ENCODE results near the gene KCND1. TPM values are rescaled to one million over a fixed set of nuclear protein-coding genes. Genes with fewer than 3 reads are reported as not detected.

Gene KCND1
- total and polyA plus RNA-seq, 10 donors: 1.5 to 3.7 (median 2.1) TPM

- peak; percentile 30 for DNase-seq
- no peaks in the 10 kb centered on the region for H3K27me3 ChIP-seq (replicated peaks in 1 of 7)
- 68 to 96% (median 90%) methylated on average over 5 of the region's 5 CpGs for WGBS, 5 donors
- H3K4me3 ChIP-seq: no peak overlapping the region
- H3K4me1 ChIP-seq: peaks cover 0 to 35% (median 6%) of the 10 kb centered on the region in 6 donors
- TF ChIP-seq POLR2A (IDR thresholded peaks at IDR 0.05) (no peak), CTCF (IDR thresholded peaks at IDR 0.05 in 8 of 11, conservative IDR thresholded peaks at IDR 0.05 in 3 of 11) (no peak), POLR2AphosphoS5 (IDR thresholded peaks at IDR 0.05) (no peak)
- peaks cover 0 to 83% (median 26%) of the 10 kb centered on the region in 6 donors for H3K36me3 ChIP-seq
- no peaks in the 10 kb centered on the region for H3K9me3 ChIP-seq
- intact Hi-C loops (cut with DNase I; ENCODE audit: low total_unique reads): no loop called here
- peak overlapping the region in 2 of 8 donors; percentile 23 to 54 for H3K27ac ChIP-seq
These were observed 44.5 kb downstream of the KCND1 start for GRCh38 chrX:48927123-48927522.

GRCh38 chrX:48924270-48924669, 47.4 kb downstream of the KCND1 start:
- Histone ChIP-seq H3K27ac (peak overlapping the region in 2 of 8 donors; percentile 13 to 95), H3K4me3 (no peak overlapping the region), H3K4me1 (peaks cover 0 to 63% (median 17%) of the 10 kb centered on the region in 6 donors), H3K9me3 (no peaks in the 10 kb centered on the region), H3K36me3 (peaks cover 0 to 58% (median 21%) of the 10 kb centered on the region in 6 donors), H3K27me3 (replicated peaks in 1 of 7) (no peaks in the 10 kb centered on the region)
- TF ChIP-seq POLR2A (IDR thresholded peaks at IDR 0.05) (no peak), CTCF (IDR thresholded peaks at IDR 0.05 in 8 of 11, conservative IDR thresholded peaks at IDR 0.05 in 3 of 11) (no peak), POLR2AphosphoS5 (IDR thresholded peaks at IDR 0.05) (no peak)
- intact Hi-C loops (cut with DNase I; ENCODE audit: low total_unique reads): no loop called here
- no peak for DNase-seq
- 81 to 90% (median 86%) methylated on average over 5 of the region's 5 CpGs for WGBS, 5 donors

GRCh38 chrX:48923771-48924170, 47.9 kb downstream of the KCND1 start:
- Histone ChIP-seq H3K9me3 (no peaks in the 10 kb centered on the region), H3K27ac (peak overlapping the region in 2 of 8 donors; percentile 13 to 95), H3K27me3 (replicated peaks in 1 of 7) (no peaks in the 10 kb centered on the region), H3K4me1 (peaks cover 0 to 59% (median 17%) of the 10 kb centered on the region in 6 donors), H3K4me3 (no peak overlapping the region), H3K36me3 (peaks cover 0 to 55% (median 21%) of the 10 kb centered on the region in 6 donors)
- no peak for DNase-seq
- 91 to 94% (median 93%) methylated on average over 12 to 13 of the region's 13 CpGs; no CpG with 5 or more reads in 1 of the 5 donors for WGBS, 5 donors
- intact Hi-C loops (cut with DNase I; ENCODE audit: low total_unique reads): no loop called here
- TF ChIP-seq POLR2AphosphoS5 (IDR thresholded peaks at IDR 0.05) (peak in 2 of 3 donors; percentile 25 to 40), CTCF (IDR thresholded peaks at IDR 0.05 in 8 of 11, conservative IDR thresholded peaks at IDR 0.05 in 3 of 11) (no peak)

GRCh38 chrX:48920718-48921104, 50.9 kb downstream of the KCND1 start:
- no peaks in the 10 kb centered on the region for H3K9me3 ChIP-seq
- H3K27me3 ChIP-seq (replicated peaks in 1 of 7): no peaks in the 10 kb centered on the region
- intact Hi-C loops (cut with DNase I; ENCODE audit: low total_unique reads): no loop called here
- no peak for TF ChIP-seq POLR2A (IDR thresholded peaks at IDR 0.05)
- no peak for TF ChIP-seq POLR2AphosphoS5 (IDR thresholded peaks at IDR 0.05)
- TF ChIP-seq CTCF (IDR thresholded peaks at IDR 0.05 in 8 of 11, conservative IDR thresholded peaks at IDR 0.05 in 3 of 11): no peak
- H3K4me1 ChIP-seq: peaks cover 0 to 56% (median 30%) of the 10 kb centered on the region in 6 donors
- peak overlapping the region in 1 of 8 donors; percentile 91 for H3K4me3 ChIP-seq
- peaks cover 0 to 53% (median 21%) of the 10 kb centered on the region in 6 donors for H3K36me3 ChIP-seq
- peak overlapping the region in 6 of 8 donors; percentile 87 to 95 (median 93) for H3K27ac ChIP-seq
- WGBS, 5 donors: 73 to 88% (median 83%) methylated on average over 4 of the region's 4 CpGs
- DNase-seq: no peak

All from spleen (tissue), 11 donors.